Thymus (tissue), 11 donors: Measurements from ENCODE around the gene KMT2C. TPM values are rescaled to one million over a fixed set of nuclear protein-coding genes. Genes with fewer than 3 reads are reported as not detected.
"Not testable (repeated sequence)": the region's sequence is repeated elsewhere in the genome, so short reads cannot be mapped to it uniquely, and the experiment has no call there.

Source experiments
- DNase-seq, 9 donors: peaks; one replicate each; pipeline ENCODE4 v3.0.0-alpha.2; 2013; ENCODE audit warnings: low spot score in 9 of 9, low read depth in 6 of 9, missing footprints in 1 of 9
- H3K27ac ChIP-seq, 2 donors: one replicate each; pipeline ENCODE4 v1.5.1; 2013; ENCODE audit warnings: control low read depth in 1 of 2, low read depth in 1 of 2, low read length in 1 of 2, mild to moderate bottlenecking in 1 of 2, moderate library complexity in 1 of 2
- H3K27me3 ChIP-seq, 2 donors: one replicate each; pipeline ENCODE4 v1.5.1; 2013; ENCODE audit warnings: low read length in 1 of 2; ENCODE audit not compliant: control insufficient read depth in 2 of 2, insufficient read depth in 1 of 2
- H3K36me3 ChIP-seq, 2 donors: one replicate each; pipeline ENCODE4 v1.5.1; 2013; ENCODE audit warnings: low read length in 1 of 2, mild to moderate bottlenecking in 1 of 2, moderate library complexity in 1 of 2; ENCODE audit not compliant: control insufficient read depth in 2 of 2, insufficient read depth in 2 of 2
- H3K4me1 ChIP-seq, 2 donors: one replicate each; pipeline ENCODE4 v1.5.1; 2013; ENCODE audit warnings: low read length in 2 of 2; ENCODE audit not compliant: control insufficient read depth in 2 of 2, insufficient read depth in 2 of 2
- H3K4me3 ChIP-seq, 2 donors: one replicate each; pipeline ENCODE4 v1.5.1; 2013; ENCODE audit warnings: low read length in 2 of 2, control low read depth in 1 of 2, mild to moderate bottlenecking in 1 of 2
- H3K9me3 ChIP-seq, 2 donors: one replicate each; pipeline ENCODE4 v1.5.1; 2013; ENCODE audit warnings: low read length in 1 of 2, mild to moderate bottlenecking in 1 of 2; ENCODE audit not compliant: control insufficient read depth in 2 of 2, insufficient read depth in 1 of 2
- WGBS: extraction: QIAGEN DNeasy Blood & Tissue Kit; methylation state at CpG from one replicate; pipeline ENCODE4 v1.1.7; 2013; 5-methylcytosine and 5-hydroxymethylcytosine counted together
- polyA plus RNA-seq: library from polyadenylated mRNA; stranded (reverse); fragments of 200-250 nt; gene quantifications from one replicate; pipeline ENCODE4 v1.2.3, GENCODE V29; 2013
- total RNA-seq: library from RNA; stranded (reverse); fragments of 120-200 nt; gene quantifications from one replicate; pipeline ENCODE4 v1.2.4, GENCODE V29; 2013
- donor health status: healthy.

KMT2C gene
- total and polyA plus RNA-seq, 2 donors: 14.4 to 26.2 TPM

- not testable (repeated sequence) for DNase-seq, H3K4me3 ChIP-seq, H3K36me3 ChIP-seq, H3K27me3 ChIP-seq, H3K4me1 ChIP-seq, H3K27ac ChIP-seq, H3K9me3 ChIP-seq
- 95% methylated on average over 3 of the region's 3 CpGs for WGBS
Measured at GRCh38 chr7:152284998-152285397, 150.8 kb downstream of the KMT2C start.

GRCh38 chr7:152277687-152278086 is 158.1 kb downstream of the KMT2C start:
- H3K27ac ChIP-seq, DNase-seq, H3K9me3 ChIP-seq, H3K27me3 ChIP-seq, H3K4me1 ChIP-seq, H3K4me3 ChIP-seq, H3K36me3 ChIP-seq: not testable (repeated sequence)
- WGBS: 97% methylated on average over 2 of the region's 2 CpGs

GRCh38 chr7:152270427-152270826 is 165.4 kb downstream of the KMT2C start:
- not testable (repeated sequence) for H3K36me3 ChIP-seq, H3K27ac ChIP-seq, DNase-seq, H3K27me3 ChIP-seq, H3K4me3 ChIP-seq, H3K9me3 ChIP-seq, H3K4me1 ChIP-seq
- WGBS: 100% methylated on average over 2 of the region's 2 CpGs

- WGBS: 87% methylated on average over 2 of the region's 2 CpGs
- H3K4me3 ChIP-seq, H3K27me3 ChIP-seq, H3K9me3 ChIP-seq, H3K4me1 ChIP-seq, H3K27ac ChIP-seq, DNase-seq: not testable (repeated sequence)
- peaks cover 0 to 17% of the 10 kb centered on the region in 2 donors for H3K36me3 ChIP-seq
Measured at GRCh38 chr7:152266859-152267258, 168.9 kb downstream of the KMT2C start.

GRCh38 chr7:152264915-152265314 is 170.9 kb downstream of the KMT2C start:
- not testable (repeated sequence) for H3K27me3 ChIP-seq, DNase-seq, H3K27ac ChIP-seq, H3K4me3 ChIP-seq, H3K9me3 ChIP-seq, H3K4me1 ChIP-seq
- peaks cover 0 to 17% of the 10 kb centered on the region in 2 donors for H3K36me3 ChIP-seq
- 74% methylated on average over 5 of the region's 5 CpGs for WGBS

GRCh38 chr7:152262146-152262545 is 173.7 kb downstream of the KMT2C start:
- not testable (repeated sequence) for DNase-seq, H3K4me3 ChIP-seq, H3K4me1 ChIP-seq, H3K9me3 ChIP-seq, H3K27me3 ChIP-seq, H3K27ac ChIP-seq
- peaks cover 6 to 16% of the 10 kb centered on the region in 2 donors for H3K36me3 ChIP-seq
- 94% methylated on average over 8 of the region's 8 CpGs for WGBS

GRCh38 chr7:152259645-152260044 is 176.2 kb downstream of the KMT2C start:
- H3K36me3 ChIP-seq: peaks cover 6 to 16% of the 10 kb centered on the region in 2 donors
- not testable (repeated sequence) for H3K9me3 ChIP-seq, DNase-seq, H3K4me1 ChIP-seq, H3K4me3 ChIP-seq, H3K27me3 ChIP-seq, H3K27ac ChIP-seq

- not testable (repeated sequence) for H3K4me1 ChIP-seq, H3K27me3 ChIP-seq, DNase-seq, H3K4me3 ChIP-seq, H3K9me3 ChIP-seq, H3K27ac ChIP-seq
- H3K36me3 ChIP-seq: peaks cover 2 to 22% of the 10 kb centered on the region in 2 donors
- 94% methylated on average over 2 of the region's 2 CpGs for WGBS
Measured at GRCh38 chr7:152247851-152248250, 188.0 kb downstream of the KMT2C start.

- not testable (repeated sequence) for DNase-seq, H3K27ac ChIP-seq, H3K9me3 ChIP-seq, H3K36me3 ChIP-seq, H3K4me3 ChIP-seq, H3K4me1 ChIP-seq, H3K27me3 ChIP-seq
- WGBS: 89% methylated on average over 2 of the region's 2 CpGs
Measured at GRCh38 chr7:152245417-152245816, 190.4 kb downstream of the KMT2C start.

GRCh38 chr7:152243464-152243863 is 192.3 kb downstream of the KMT2C start:
- WGBS: 97% methylated on average over 11 of the region's 11 CpGs

More at GRCh38 chr7:152243464-152243863, 192.3 kb downstream of the KMT2C start:
- not testable (repeated sequence) for H3K4me1 ChIP-seq, H3K9me3 ChIP-seq, H3K27ac ChIP-seq, H3K27me3 ChIP-seq, H3K36me3 ChIP-seq, DNase-seq, H3K4me3 ChIP-seq
